Adipocyte (in vitro differentiated cells): ENCODE results near the gene ARHGAP1.
"Not testable (repeated sequence)": the region's sequence is repeated elsewhere in the genome, so short reads cannot be mapped to it uniquely, and the experiment has no call there.

Experiments used
- DNase-seq: peaks from one replicate; pipeline ENCODE4 v3.0.0-alpha.2; 2015; ENCODE audit warnings: low read depth
- H3K27me3 ChIP-seq: replicated peaks from 2 replicates; pipeline ENCODE4 v1.7.0; 2013; ENCODE audit warnings: mild to moderate bottlenecking, low read length, moderate library complexity; ENCODE audit not compliant: control insufficient read depth, insufficient read depth
- H3K36me3 ChIP-seq: 2 replicates; pipeline ENCODE4 v1.7.0; 2013; ENCODE audit warnings: low read length, mild to moderate bottlenecking, moderate library complexity; ENCODE audit not compliant: control insufficient read depth, insufficient read depth, severe bottlenecking
- H3K4me1 ChIP-seq: 2 replicates; pipeline ENCODE4 v1.7.0; 2013; ENCODE audit warnings: mild to moderate bottlenecking, low read length, moderate library complexity; ENCODE audit not compliant: control insufficient read depth, insufficient read depth
- H3K4me3 ChIP-seq: 2 replicates; pipeline ENCODE4 v1.7.0; 2013; ENCODE audit warnings: mild to moderate bottlenecking, low read length, moderate library complexity
- H3K9ac ChIP-seq: 2 replicates; pipeline ENCODE4 v1.7.0; 2013; ENCODE audit warnings: mild to moderate bottlenecking, low read length, moderate library complexity
- H3K9me3 ChIP-seq: 2 replicates; pipeline ENCODE4 v1.7.0; 2013; ENCODE audit warnings: mild to moderate bottlenecking, low read length, moderate library complexity; ENCODE audit not compliant: control insufficient read depth

The ARHGAP1 gene

GRCh38 chr11:46677991-46678740 lies 22.3 kb downstream of the ARHGAP1 start:
- Histone ChIP-seq H3K27me3 (no peaks in the 10 kb centered on the region), H3K9me3 (no peaks in the 10 kb centered on the region), H3K4me3 (no peak overlapping the region), H3K4me1 (peaks cover 29% of the 10 kb centered on the region), H3K36me3 (peaks cover 64% of the 10 kb centered on the region), H3K9ac (peak overlapping the region; percentile 19)
- DNase-seq: no peak

GRCh38 chr11:46677169-46677568 lies 23.2 kb downstream of the ARHGAP1 start:
- Histone ChIP-seq H3K27me3 (no peaks in the 10 kb centered on the region), H3K9me3 (no peaks in the 10 kb centered on the region), H3K4me1 (peaks cover 29% of the 10 kb centered on the region), H3K4me3 (no peak overlapping the region), H3K36me3 (peaks cover 74% of the 10 kb centered on the region), H3K9ac (no peak overlapping the region)
- no peak for DNase-seq

GRCh38 chr11:46676436-46677158 lies 23.8 kb downstream of the ARHGAP1 start:
- peaks cover 74% of the 10 kb centered on the region for H3K36me3 ChIP-seq

GRCh38 chr11:46675949-46676348 lies 24.5 kb downstream of the ARHGAP1 start:
- H3K27me3 ChIP-seq: no peaks in the 10 kb centered on the region
- H3K4me1 ChIP-seq: peaks cover 38% of the 10 kb centered on the region
- H3K4me3 ChIP-seq: peak overlapping the region; percentile 9
- peaks cover 68% of the 10 kb centered on the region for H3K36me3 ChIP-seq
- peak overlapping the region; percentile 65 for H3K9ac ChIP-seq
- DNase-seq: no peak
- no peaks in the 10 kb centered on the region for H3K9me3 ChIP-seq

More at GRCh38 chr11:46676436-46677158, 23.8 kb downstream of the ARHGAP1 start:
- Histone ChIP-seq H3K9me3 (no peaks in the 10 kb centered on the region), H3K4me1 (peaks cover 32% of the 10 kb centered on the region), H3K9ac (no peak overlapping the region), H3K27me3 (no peaks in the 10 kb centered on the region), H3K4me3 (no peak overlapping the region)
- no peak for DNase-seq

- H3K4me3 ChIP-seq: peak overlapping the region; percentile 9
- H3K36me3 ChIP-seq: peaks cover 62% of the 10 kb centered on the region
- H3K4me1 ChIP-seq: peaks cover 44% of the 10 kb centered on the region
- H3K9me3 ChIP-seq: no peaks in the 10 kb centered on the region
- peak overlapping the region; percentile 65 for H3K9ac ChIP-seq
- DNase-seq: peak; percentile 80
- no peaks in the 10 kb centered on the region for H3K27me3 ChIP-seq
Measured at GRCh38 chr11:46675288-46675851, 25.0 kb downstream of the ARHGAP1 start.

GRCh38 chr11:46674463-46675287 lies 25.7 kb downstream of the ARHGAP1 start:
- Histone ChIP-seq H3K9me3 (no peaks in the 10 kb centered on the region), H3K27me3 (no peaks in the 10 kb centered on the region), H3K4me3 (no peak overlapping the region), H3K9ac (peak overlapping the region; percentile 50), H3K36me3 (peaks cover 59% of the 10 kb centered on the region), H3K4me1 (peaks cover 44% of the 10 kb centered on the region)
- no peak for DNase-seq

- Histone ChIP-seq H3K36me3 (peaks cover 59% of the 10 kb centered on the region), H3K4me3 (no peak overlapping the region), H3K27me3 (no peaks in the 10 kb centered on the region), H3K4me1 (peaks cover 44% of the 10 kb centered on the region), H3K9ac (no peak overlapping the region), H3K9me3 (no peaks in the 10 kb centered on the region)
- no peak for DNase-seq
Measured at GRCh38 chr11:46673713-46674462, 26.5 kb downstream of the ARHGAP1 start.

GRCh38 chr11:46672381-46672839 lies 28.0 kb downstream of the ARHGAP1 start:
- no peak overlapping the region for H3K4me3 ChIP-seq
- H3K9ac ChIP-seq: no peak overlapping the region
- DNase-seq: no peak
- no peaks in the 10 kb centered on the region for H3K9me3 ChIP-seq
- H3K36me3 ChIP-seq: peaks cover 61% of the 10 kb centered on the region
- H3K27me3 ChIP-seq: no peaks in the 10 kb centered on the region
- H3K4me1 ChIP-seq: peaks cover 40% of the 10 kb centered on the region

- no peak for DNase-seq
- Histone ChIP-seq H3K4me1 (peaks cover 45% of the 10 kb centered on the region), H3K4me3 (no peak overlapping the region), H3K27me3 (no peaks in the 10 kb centered on the region), H3K36me3 (peaks cover 56% of the 10 kb centered on the region), H3K9ac (no peak overlapping the region), H3K9me3 (no peaks in the 10 kb centered on the region)
Measured at GRCh38 chr11:46671958-46672315, 28.5 kb downstream of the ARHGAP1 start.

- peaks cover 50% of the 10 kb centered on the region for H3K36me3 ChIP-seq
- not testable (repeated sequence) for DNase-seq
Measured at GRCh38 chr11:46670521-46670920, 29.9 kb downstream of the ARHGAP1 start.

More at GRCh38 chr11:46670521-46670920, 29.9 kb downstream of the ARHGAP1 start:
- not testable (repeated sequence) for H3K9me3 ChIP-seq, H3K9ac ChIP-seq, H3K4me3 ChIP-seq, H3K27me3 ChIP-seq
- H3K4me1 ChIP-seq: peaks cover 47% of the 10 kb centered on the region
